Motor neuron (in vitro differentiated cells): ENCODE measurements around the gene KHSRP. TPM values are rescaled to one million over a fixed set of nuclear protein-coding genes. Genes with fewer than 3 reads are reported as not detected.

ENCODE experiments used
- ATAC-seq, 8 experiments: fragments of 200-7000 bp; cut with Tn5 transposase; replicated peaks in 6 of 8; 2 replicates each; pipeline ENCODE4 v1.8.0; 2021; ENCODE audit warnings: mild to moderate bottlenecking in 8 of 8, moderate library complexity in 8 of 8
- H3K27ac ChIP-seq, 2 donors: fragments of 250-450 bp; sonication (Bioruptor Pico); 2 replicates each; pipeline ENCODE4 v1.9.0; 2021; ENCODE audit warnings: antibody characterized with exemption in 2 of 2, mild to moderate bottlenecking in 2 of 2, moderate library complexity in 1 of 2
- H3K4me1 ChIP-seq, 2 donors: fragments of 250-450 bp; sonication (Bioruptor Pico); replicated peaks in 1 of 2; 2 replicates each; pipeline ENCODE4 v1.6.1; 2021; ENCODE audit warnings: antibody characterized with exemption in 2 of 2, mild to moderate bottlenecking in 2 of 2, moderate library complexity in 1 of 2
- H3K4me3 ChIP-seq, 5 donors: fragments of 250-450 bp; sonication (Bioruptor Pico); 2 replicates each; pipeline ENCODE4 v1.9.0; 2021; ENCODE audit warnings: antibody characterized with exemption in 5 of 5, mild to moderate bottlenecking in 5 of 5, moderate library complexity in 4 of 5
- WGBS, 10 experiments: fragments of 450-650 bp; shearing (Covaris generic); methylation state at CpG; one replicate each; pipeline ENCODE4 v1.0.0; 2022; 5-methylcytosine and 5-hydroxymethylcytosine counted together
- in situ Hi-C, 9 experiments: fragments of 400-800 bp; cut with MboI; loops; one replicate each; pipeline ENCODE4 v1.15.0; 2021; ENCODE audit warnings: low sequenced_read_pairs in 9 of 9, low pct_unique_long_range_greater_than_20kb in 2 of 9; ENCODE audit not compliant: unreplicated experiment in 9 of 9
- total RNA-seq, 8 experiments: library from RNA; unstranded; fragments of 300-600 nt; gene quantifications; 2 replicates each; pipeline versions ENCODE4 v1.2.3 to v1.2.4, GENCODE V29; 2022

Gene KHSRP
- total RNA-seq, 8 experiments from 2014 or later, result 84.3 to 408 (median 137) TPM

DNA sequence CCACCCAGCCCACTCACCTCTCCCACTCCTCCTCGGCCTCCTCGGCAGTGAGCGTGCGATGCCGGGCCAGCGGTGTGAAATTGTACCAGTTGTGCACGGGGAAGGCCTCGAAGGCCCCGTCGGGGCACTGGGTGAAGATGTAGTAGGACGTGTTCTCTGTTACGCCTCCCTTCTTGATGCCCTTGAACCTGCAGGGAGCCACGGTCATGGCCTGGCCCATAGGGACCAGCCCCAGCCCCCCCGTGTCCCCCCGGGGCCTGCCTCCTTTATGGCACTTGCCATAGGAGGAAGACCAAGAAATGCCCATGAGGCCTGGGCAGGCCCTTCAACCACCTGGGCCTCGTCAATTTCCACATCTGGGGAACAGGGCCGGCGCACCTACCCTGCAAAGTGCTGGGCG is 37.2 kb downstream of the KHSRP start:
- no peak overlapping the region for H3K4me3 ChIP-seq
- in situ Hi-C loops, result no loop called here
- no peak overlapping the region for H3K27ac ChIP-seq

GRCh38 chr19:6384381-6384780 is 40.2 kb downstream of the KHSRP start:
- 50 to 83% (median 80%) methylated on average over 1 of the region's 4 CpGs; no CpG with 5 or more reads in 7 of the 10 experiments for WGBS, 10 experiments

More for the DNA sequence above, 37.2 kb downstream of the KHSRP start:
- 90 to 100% methylated on average over 2 to 3 of the region's 19 CpGs; no CpG with 5 or more reads in 8 of the 10 experiments for WGBS, 10 experiments
- ATAC-seq, result peak in 4 of 8 experiments; percentile 8 to 22 (median 10)
- H3K4me1 ChIP-seq, result peaks cover 4 to 6% of the 10 kb centered on the region in 2 donors

GRCh38 chr19:6383188-6383587 is 41.4 kb downstream of the KHSRP start:
- H3K4me1 ChIP-seq, result no peaks in the 10 kb centered on the region
- H3K4me3 ChIP-seq, result no peak overlapping the region
- no peak overlapping the region for H3K27ac ChIP-seq
- in situ Hi-C loops, result no loop called here
- 96 to 100% (median 100%) methylated on average over 2 to 10 of the region's 19 CpGs; no CpG with 5 or more reads in 3 of the 10 experiments for WGBS, 10 experiments
- ATAC-seq, result no peak

More at GRCh38 chr19:6384381-6384780, 40.2 kb downstream of the KHSRP start:
- Histone ChIP-seq H3K4me1 (no peaks in the 10 kb centered on the region), H3K27ac (no peak overlapping the region), H3K4me3 (no peak overlapping the region)
- no peak for ATAC-seq
- in situ Hi-C loops, result no loop called here

DNA sequence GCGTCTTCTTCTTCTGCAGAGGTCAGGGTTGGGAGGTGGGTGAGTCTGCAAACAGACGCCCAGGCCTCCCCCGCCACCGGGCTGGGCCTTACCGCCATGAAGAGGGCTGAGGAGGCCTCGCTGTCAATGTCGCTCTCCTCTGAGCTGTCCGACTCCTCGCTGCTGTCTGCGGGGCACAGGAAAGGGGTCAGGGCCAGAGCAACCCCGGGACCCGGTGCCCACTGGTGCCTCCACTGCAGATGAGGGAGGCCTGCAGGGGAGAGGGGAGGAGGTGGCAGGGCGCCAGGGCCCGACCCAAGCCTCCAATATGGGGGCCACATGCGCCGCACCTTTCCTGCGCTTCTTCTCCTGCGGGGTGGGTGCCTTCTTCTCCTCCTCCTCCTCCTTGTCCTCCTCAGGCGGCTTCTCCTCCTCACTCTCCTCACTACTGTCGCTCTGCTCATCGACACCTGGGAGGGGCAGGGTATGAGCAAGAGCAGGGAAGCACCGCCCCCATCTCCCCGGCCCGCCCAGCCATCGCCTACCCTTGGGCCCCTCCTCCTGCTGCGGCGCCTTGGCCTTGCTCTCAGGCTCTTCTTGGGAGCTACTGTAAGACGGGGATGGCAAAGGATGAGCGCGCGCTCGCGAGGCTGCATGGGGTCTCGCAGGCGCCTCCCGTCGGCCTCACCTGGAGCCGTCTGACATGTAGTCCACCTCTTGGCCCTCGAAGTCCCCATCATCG is 43.4 kb downstream of the KHSRP start:
- WGBS, 10 experiments, result 80 to 100% (median 100%) methylated on average over 1 to 2 of the region's 40 CpGs; no CpG with 5 or more reads in 7 of the 10 experiments
- Histone ChIP-seq H3K4me3 (no peak overlapping the region), H3K27ac (no peak overlapping the region), H3K4me1 (peaks cover 0 to 3% of the 10 kb centered on the region in 2 donors)
- in situ Hi-C loops, result no loop called here
- ATAC-seq, result peak in 4 of 8 experiments; percentile 7 to 25 (median 10)

GRCh38 chr19:6379744-6380143 is 44.9 kb downstream of the KHSRP start:
- in situ Hi-C loops, result no loop called here
- no peak for ATAC-seq
- Histone ChIP-seq H3K4me1 (peaks cover 0 to 3% of the 10 kb centered on the region in 2 donors), H3K4me3 (no peak overlapping the region), H3K27ac (no peak overlapping the region)
- WGBS, 10 experiments, result 100% methylated on average over 1 to 2 of the region's 3 CpGs; no CpG with 5 or more reads in 7 of the 10 experiments

GRCh38 chr19:6378486-6378885 is 46.1 kb downstream of the KHSRP start:
- Histone ChIP-seq H3K4me3 (no peak overlapping the region), H3K4me1 (peaks cover 5 to 9% of the 10 kb centered on the region in 2 donors), H3K27ac (no peak overlapping the region)
- in situ Hi-C loops, result no loop called here
- ATAC-seq, result peak in 1 of 8 experiments; percentile 15
- 83 to 91% (median 89%) methylated on average over 2 to 9 of the region's 9 CpGs; no CpG with 5 or more reads in 6 of the 10 experiments for WGBS, 10 experiments

DNA sequence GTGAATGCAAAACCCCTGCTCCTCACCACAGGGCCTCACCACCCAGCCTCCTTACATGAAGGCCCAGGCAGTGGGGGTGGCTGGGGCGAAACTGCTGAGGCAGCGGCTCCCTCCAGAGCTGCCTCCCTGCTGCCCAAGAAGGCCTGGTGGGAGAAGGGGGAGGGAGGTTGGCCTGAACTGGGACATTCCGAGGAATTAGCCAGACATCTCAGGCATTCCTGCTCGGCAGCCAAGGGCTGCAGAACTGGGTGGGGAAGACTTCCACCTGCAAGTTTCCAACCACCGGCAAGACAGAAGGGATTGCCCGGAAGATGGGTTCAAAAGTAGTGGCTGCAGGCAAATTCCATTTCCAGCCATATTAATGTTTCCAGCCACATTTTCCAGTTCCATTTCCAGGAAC is 46.6 kb downstream of the KHSRP start:
- 20 to 88% (median 73%) methylated on average over 2 to 4 of the region's 6 CpGs; no CpG with 5 or more reads in 5 of the 10 experiments for WGBS, 10 experiments
- in situ Hi-C loops, result no loop called here
- Histone ChIP-seq H3K4me3 (no peak overlapping the region), H3K27ac (no peak overlapping the region), H3K4me1 (peaks cover 5 to 9% of the 10 kb centered on the region in 2 donors)
- peak in 1 of 8 experiments; percentile 23 for ATAC-seq

DNA sequence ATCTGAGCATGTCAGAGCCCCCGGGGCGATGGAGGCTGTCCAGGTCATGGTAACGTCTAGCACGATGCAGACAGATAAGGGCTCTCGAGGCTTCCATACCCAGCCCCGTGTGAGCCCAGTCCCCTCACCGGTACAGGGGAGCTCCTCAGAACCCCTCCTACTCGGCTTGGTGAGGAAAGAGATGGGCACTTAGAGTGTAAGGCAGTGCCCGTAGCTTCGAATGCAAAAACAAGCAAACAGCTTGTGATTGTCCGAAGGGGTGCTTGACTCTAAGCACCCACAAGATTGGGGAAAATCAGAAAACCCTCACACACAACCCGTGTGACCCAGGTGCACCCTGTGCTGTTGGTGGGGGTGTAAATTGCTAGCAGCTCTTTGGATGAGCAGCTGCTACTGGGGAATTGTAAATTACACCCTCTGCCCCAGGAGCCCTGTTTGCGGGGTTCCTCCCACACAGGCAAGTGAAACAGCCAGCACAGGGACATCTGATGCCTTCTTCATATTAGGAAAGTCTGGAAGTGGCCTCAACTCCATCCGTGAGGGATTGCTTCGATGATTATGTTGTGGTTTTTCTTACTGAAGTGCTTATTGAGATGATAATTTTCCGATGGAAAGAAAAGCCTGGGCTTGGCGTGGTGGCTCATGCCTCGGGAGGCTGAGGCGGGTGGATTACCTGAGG is 48.0 kb downstream of the KHSRP start:
- Histone ChIP-seq H3K4me3 (no peak overlapping the region), H3K27ac (no peak overlapping the region), H3K4me1 (peaks cover 9 to 14% of the 10 kb centered on the region in 2 donors)
- ATAC-seq, result no peak
- 62 to 100% (median 80%) methylated on average over 1 to 13 of the region's 19 CpGs; no CpG with 5 or more reads in 3 of the 10 experiments for WGBS, 10 experiments
- in situ Hi-C loops, result no loop called here

- ATAC-seq, result no peak
- Histone ChIP-seq H3K4me1 (peaks cover 9 to 14% of the 10 kb centered on the region in 2 donors), H3K27ac (no peak within 1 kb of the TSS), H3K4me3 (no peak within 1 kb of the TSS)
- in situ Hi-C loops, result no loop called here
- WGBS, 10 experiments, result 90% methylated on average over 2 of the region's 25 CpGs; no CpG with 5 or more reads in 9 of the 10 experiments
These were observed 49.1 kb downstream of the KHSRP start, which contains the start of gene PSPN for GRCh38 chr19:6375411-6376010. Gene PSPN, minus strand, starts transcription at chr19:6375933. Its CDS starts 84 bp downstream, at chr19:6375849.

DNA sequence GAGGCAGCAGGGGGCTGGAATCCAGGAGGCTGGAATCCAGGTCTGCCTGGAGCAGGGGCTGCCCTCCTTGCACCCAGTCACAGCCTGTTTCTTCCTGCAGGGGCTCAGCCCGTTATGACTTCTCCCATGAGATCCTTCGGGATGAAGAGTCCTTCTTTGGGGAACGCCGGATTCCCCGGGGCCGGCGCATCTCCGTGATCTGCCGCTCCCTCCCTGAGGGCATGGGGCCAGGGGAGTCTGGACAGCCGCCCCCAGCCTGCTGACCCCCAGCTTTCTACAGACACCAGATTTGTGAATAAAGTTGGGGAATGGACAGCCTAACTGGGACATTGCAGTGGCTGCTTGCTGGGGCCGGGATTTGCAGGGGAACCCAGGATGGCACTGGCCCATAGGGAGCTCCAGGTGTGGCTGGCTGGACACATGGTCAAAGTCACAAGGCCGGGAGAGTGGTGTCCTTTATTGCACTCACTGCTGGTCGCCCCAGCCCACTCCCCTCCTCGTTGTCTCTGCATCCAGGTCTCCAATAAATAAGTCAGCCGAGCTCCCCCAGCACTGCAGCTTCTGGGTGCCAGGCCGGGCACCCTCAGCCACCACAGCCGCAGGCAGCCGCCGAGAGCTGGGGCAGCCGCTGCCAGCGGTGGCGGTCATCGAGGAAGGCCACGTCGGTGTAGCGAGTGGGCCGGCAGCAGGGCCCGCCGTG is 49.8 kb downstream of the KHSRP start:
- H3K4me3 ChIP-seq, result no peak overlapping the region
- in situ Hi-C loops, result no loop called here
- 70 to 100% (median 85%) methylated on average over 2 to 3 of the region's 29 CpGs; no CpG with 5 or more reads in 6 of the 10 experiments for WGBS, 10 experiments
- peaks cover 9 to 14% of the 10 kb centered on the region in 2 donors for H3K4me1 ChIP-seq
- H3K27ac ChIP-seq, result no peak overlapping the region
- ATAC-seq, result no peak

DNA sequence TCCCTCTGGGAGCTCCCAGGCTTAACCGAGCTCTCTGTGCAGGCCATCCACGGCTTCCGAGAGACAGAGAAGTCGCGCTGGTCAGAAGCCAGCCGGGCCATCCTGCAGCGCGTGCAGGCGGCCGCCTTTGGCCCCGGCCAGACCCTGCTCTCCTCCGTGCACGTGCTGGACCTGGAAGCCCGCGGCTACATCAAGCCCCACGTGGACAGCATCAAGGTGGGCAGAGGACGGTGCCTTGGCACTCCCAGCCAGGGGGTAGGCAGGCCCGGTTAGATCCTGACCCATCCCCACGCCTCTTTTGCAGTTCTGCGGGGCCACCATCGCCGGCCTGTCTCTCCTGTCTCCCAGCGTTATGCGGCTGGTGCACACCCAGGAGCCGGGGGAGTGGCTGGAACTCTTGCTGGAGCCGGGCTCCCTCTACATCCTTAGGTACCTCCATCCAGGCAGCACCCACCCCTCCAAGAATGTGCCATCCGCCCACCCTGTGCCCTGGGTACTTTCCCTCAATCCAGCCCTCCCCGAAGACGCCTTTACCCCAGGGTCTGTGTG is 50.4 kb downstream of the KHSRP start:
- H3K4me1 ChIP-seq, result peaks cover 9 to 14% of the 10 kb centered on the region in 2 donors
- peak overlapping the region in 4 of 5 donors; percentile 65 to 93 (median 87) for H3K4me3 ChIP-seq
- peak overlapping the region; percentile 75 to 77 for H3K27ac ChIP-seq
- ATAC-seq, result no peak
- in situ Hi-C loops, result no loop called here
- 40 to 100% (median 78%) methylated on average over 1 to 5 of the region's 29 CpGs; no CpG with 5 or more reads in 6 of the 10 experiments for WGBS, 10 experiments

GRCh38 chr19:6373813-6374108 is 50.9 kb downstream of the KHSRP start:
- ATAC-seq, result peak in 2 of 8 experiments; percentile 0 to 2
- in situ Hi-C loops, result no loop called here
- peak overlapping the region; percentile 75 to 77 for H3K27ac ChIP-seq
- H3K4me3 ChIP-seq, result peak overlapping the region; percentile 65 to 95 (median 90)
- peaks cover 9 to 14% of the 10 kb centered on the region in 2 donors for H3K4me1 ChIP-seq
- no CpG with 5 or more reads among the region's 5 CpGs for WGBS, 10 experiments
